Stimulated activated CD4-positive, alpha-beta T cell treated with anti-CD3 and anti-CD28 coated beads, Interleukin-4, amount 100 ng/mL, for 48 hours (primary cell): ENCODE measurements around the gene OSBPL5.
A peak's percentile ranks its signal among the peaks of the same experiment; 100 is the strongest.
"Not testable (repeated sequence)": the region's sequence is repeated elsewhere in the genome, so short reads cannot be mapped to it uniquely, and the experiment has no call there.

Experiments
- DNase-seq, 2 donors: peaks; one replicate each; pipeline ENCODE4 v3.0.0-alpha.2; 2020; ENCODE audit warnings: low read depth in 2 of 2

Gene OSBPL5

GRCh38 chr11:3121931-3122774 is 43.0 kb downstream of the OSBPL5 start:
- no peak for DNase-seq

- DNase-seq: no peak
Measured at GRCh38 chr11:3121416-3121815, 43.7 kb downstream of the OSBPL5 start.

- DNase-seq: no peak
Measured at GRCh38 chr11:3120071-3120792, 44.9 kb downstream of the OSBPL5 start.

- no peak for DNase-seq
Measured at GRCh38 chr11:3119141-3119821, 45.8 kb downstream of the OSBPL5 start.

- no peak for DNase-seq
Measured at GRCh38 chr11:3115321-3115720, 49.8 kb downstream of the OSBPL5 start.

- not testable (repeated sequence) for DNase-seq
Measured at GRCh38 chr11:3113661-3114060, 51.4 kb downstream of the OSBPL5 start.

- DNase-seq: no peak
Measured at GRCh38 chr11:3111919-3112690, 53.0 kb downstream of the OSBPL5 start.

GRCh38 chr11:3111466-3111865 is 53.6 kb downstream of the OSBPL5 start:
- no peak for DNase-seq

- DNase-seq: peak; percentile 19 to 40
Measured at GRCh38 chr11:3109921-3110706, 55.0 kb downstream of the OSBPL5 start.

GRCh38 chr11:3109434-3109833 is 55.7 kb downstream of the OSBPL5 start:
- DNase-seq: no peak

- no peak for DNase-seq
Measured at GRCh38 chr11:3108183-3108721, 56.9 kb downstream of the OSBPL5 start.

GRCh38 chr11:3107608-3108182 is 57.4 kb downstream of the OSBPL5 start:
- DNase-seq: no peak

- no peak for DNase-seq
Measured at GRCh38 chr11:3106736-3107524, 58.2 kb downstream of the OSBPL5 start.

GRCh38 chr11:3105791-3106735 is 59.0 kb downstream of the OSBPL5 start:
- DNase-seq: no peak

GRCh38 chr11:3104961-3105790 is 59.9 kb downstream of the OSBPL5 start:
- DNase-seq: no peak

- DNase-seq: no peak
Measured at GRCh38 chr11:3104051-3104714, 60.9 kb downstream of the OSBPL5 start.

- DNase-seq: no peak
Measured at GRCh38 chr11:3103076-3103475, 62.0 kb downstream of the OSBPL5 start.
